Calu3 (cell line): ENCODE results near the gene UQCRC1. TPM values are rescaled to one million over a fixed set of nuclear protein-coding genes. Genes with fewer than 3 reads are reported as not detected.

Source experiments
- BruUV-seq: library from RNA; stranded (reverse); fragments of 400-500 nt; replicated peaks from 2 replicates; lab custom pipeline; 2021; lab: Mats Ljungman, UMichigan
- CTCF ChIA-PET: fragments of 300-600 bp; sonication (Branson Sonifier 250); formaldehyde crosslinking; loops from one replicate; lab custom pipeline; 2022; ENCODE audit warnings: antibody characterized with exemption; lab: Charles Lee
- DNase-seq: peaks from one replicate; pipeline ENCODE4 v3.0.0; 2022
- H3K27ac Mint-ChIP-seq: one replicate; pipeline ENCODE4 v1.8.0; 2022; ENCODE audit warnings: mixed read lengths; ENCODE audit not compliant: unreplicated experiment
- H3K27me3 Mint-ChIP-seq: one replicate; pipeline ENCODE4 v1.8.0; 2022; ENCODE audit warnings: mixed read lengths; ENCODE audit not compliant: unreplicated experiment
- H3K36me3 Mint-ChIP-seq: one replicate; pipeline ENCODE4 v1.8.0; 2022; ENCODE audit warnings: mild to moderate bottlenecking, moderate library complexity, mixed read lengths; ENCODE audit not compliant: insufficient read depth, unreplicated experiment
- H3K4me1 Mint-ChIP-seq: one replicate; pipeline ENCODE4 v1.8.0; 2022; ENCODE audit warnings: mild to moderate bottlenecking, low read depth, mixed read lengths; ENCODE audit not compliant: unreplicated experiment
- H3K4me3 Mint-ChIP-seq: one replicate; pipeline ENCODE4 v1.8.0; 2022; ENCODE audit warnings: mild to moderate bottlenecking, low read depth, moderate library complexity, mixed read lengths; ENCODE audit not compliant: unreplicated experiment
- H3K9me3 Mint-ChIP-seq: one replicate; pipeline ENCODE4 v1.8.0; 2022; ENCODE audit warnings: low read depth, mixed read lengths; ENCODE audit not compliant: unreplicated experiment
- CTCF ChIP-seq: fragments of 200-600 bp; IDR thresholded peaks from one replicate; pipeline ENCODE4 v1.8.0; 2022; ENCODE audit warnings: antibody characterized with exemption; ENCODE audit not compliant: unreplicated experiment
- intact Hi-C: fragments of 100-400 bp; cut with micrococcal nuclease; formaldehyde crosslinking; loops from one replicate; pipeline ENCODE4 v1.10.0; 2022; ENCODE audit not compliant: unreplicated experiment
- total RNA-seq: library from RNA; stranded (reverse); gene quantifications from 2 replicates; pipeline ENCODE4 v1.2.3, GENCODE V29; 2022

UQCRC1 gene
- total RNA-seq, 1 experiment from 2014 or later: 207 TPM

- Mint-ChIP-seq H3K27me3 (no peaks in the 10 kb centered on the region), H3K9me3 (no peaks in the 10 kb centered on the region), H3K27ac (no peak overlapping the region), H3K36me3 (peaks cover 42% of the 10 kb centered on the region), H3K4me3 (no peak overlapping the region), H3K4me1 (peaks cover 8% of the 10 kb centered on the region)
- TSS peak; percentile 11 for BruUV-seq
- DNase-seq: no peak
- intact Hi-C loops: no loop called here
- TF ChIP-seq CTCF: no peak
- CTCF ChIA-PET: no interaction called here
These were observed 8.5 kb downstream of the UQCRC1 start for GRCh38 chr3:48600711-48601621.

- DNase-seq: no peak
- peaks cover 13% of the 10 kb centered on the region for H3K4me1 Mint-ChIP-seq
- H3K36me3 Mint-ChIP-seq: peaks cover 49% of the 10 kb centered on the region
- TF ChIP-seq CTCF: no peak
- H3K27ac Mint-ChIP-seq: no peak overlapping the region
- intact Hi-C loops: loop anchor here (5.0 kb wide), 1 partner anchor 37 kb away; the partner anchor contains the start of gene UCN2
- H3K4me3 Mint-ChIP-seq: no peak overlapping the region
- CTCF ChIA-PET: no interaction called here
- no peaks in the 10 kb centered on the region for H3K9me3 Mint-ChIP-seq
- BruUV-seq: no TSS peak
- H3K27me3 Mint-ChIP-seq: no peaks in the 10 kb centered on the region
These were observed 9.7 kb downstream of the UQCRC1 start for GRCh38 chr3:48599509-48600285.

- DNase-seq: no peak
- Mint-ChIP-seq H3K9me3 (no peaks in the 10 kb centered on the region), H3K27ac (no peak overlapping the region), H3K27me3 (no peaks in the 10 kb centered on the region), H3K4me1 (peaks cover 13% of the 10 kb centered on the region), H3K4me3 (no peak overlapping the region), H3K36me3 (peaks cover 47% of the 10 kb centered on the region)
- no peak for TF ChIP-seq CTCF
- intact Hi-C loops: loop anchor here (5.0 kb wide), 1 partner anchor 37 kb away; the partner anchor contains the start of gene UCN2
- CTCF ChIA-PET: interaction anchor here (0.6 kb wide), 1 partner anchor 262 kb away, joined by 3 read pairs; no protein-coding TSS in a partner anchor
- no TSS peak for BruUV-seq
These were observed 10.4 kb downstream of the UQCRC1 start for GRCh38 chr3:48599077-48599501.

- Mint-ChIP-seq H3K4me1 (peaks cover 13% of the 10 kb centered on the region), H3K4me3 (no peak overlapping the region), H3K27me3 (no peaks in the 10 kb centered on the region), H3K9me3 (no peaks in the 10 kb centered on the region), H3K27ac (no peak overlapping the region), H3K36me3 (peaks cover 46% of the 10 kb centered on the region)
- TF ChIP-seq CTCF: no peak
- BruUV-seq: no TSS peak
- CTCF ChIA-PET: interaction anchor here (0.6 kb wide), 1 partner anchor 262 kb away, joined by 3 read pairs; no protein-coding TSS in a partner anchor
- no peak for DNase-seq
- intact Hi-C loops: loop anchor here (5.0 kb wide), 1 partner anchor 36 kb away; the partner anchor contains the start of gene UCN2
These were observed 10.9 kb downstream of the UQCRC1 start for GRCh38 chr3:48598323-48599076.
